Measurements from ENCODE around the gene FBXO24. TPM values are rescaled to one million over a fixed set of nuclear protein-coding genes. Genes with fewer than 3 reads are reported as not detected.

FBXO24 gene
- total RNA-seq, 1 experiment from 2014 or later: 1.1 TPM

DNA sequence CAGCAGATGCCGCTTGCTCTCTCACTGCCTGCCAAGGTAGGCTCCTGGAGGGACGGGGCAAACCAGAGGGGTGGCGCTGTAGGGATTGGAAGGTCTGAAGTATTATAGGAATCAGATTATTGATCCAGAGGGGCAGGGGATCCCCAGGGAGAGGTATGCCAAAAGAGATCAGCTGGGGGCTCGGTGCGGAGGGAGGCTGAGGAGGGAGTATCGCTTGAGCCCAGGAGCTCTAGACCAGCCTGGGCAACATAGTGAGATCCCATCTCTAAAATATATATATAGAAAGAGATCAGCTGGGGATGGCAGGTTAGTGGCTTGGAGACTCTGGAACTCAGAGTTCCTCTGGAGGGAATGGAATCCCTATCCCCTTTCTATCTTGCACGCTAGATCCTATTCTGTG lies 9.1 kb downstream of the FBXO24 start:
- Mint-ChIP-seq H3K27me3 (ENCODE audit: insufficient read depth, unreplicated experiment) (no peaks in the 10 kb centered on the region), H3K4me3 (ENCODE audit: unreplicated experiment) (no peak overlapping the region), H3K4me1 (ENCODE audit: insufficient read depth, unreplicated experiment) (no peaks in the 10 kb centered on the region), H3K36me3 (ENCODE audit: insufficient read depth, unreplicated experiment) (no peaks in the 10 kb centered on the region), H3K27ac (ENCODE audit: low read depth, unreplicated experiment) (no peak overlapping the region), H3K9me3 (ENCODE audit: unreplicated experiment) (no peaks in the 10 kb centered on the region)
- POLR2A ChIA-PET: interaction anchor here (1.9 to 2.0 kb wide), 2 partner anchors 9 to 10 kb away, joined by 5 to 7 read pairs; partner anchors contain the start of gene FBXO24
- BruUV-seq (replicated peaks): no TSS peak
- CTCF ChIA-PET: interaction anchor here (0.5 to 0.8 kb wide), 2 partner anchors 31 to 115 kb away, joined by 3 read pairs; no protein-coding TSS in a partner anchor
- TF ChIP-seq, protein P1, sequence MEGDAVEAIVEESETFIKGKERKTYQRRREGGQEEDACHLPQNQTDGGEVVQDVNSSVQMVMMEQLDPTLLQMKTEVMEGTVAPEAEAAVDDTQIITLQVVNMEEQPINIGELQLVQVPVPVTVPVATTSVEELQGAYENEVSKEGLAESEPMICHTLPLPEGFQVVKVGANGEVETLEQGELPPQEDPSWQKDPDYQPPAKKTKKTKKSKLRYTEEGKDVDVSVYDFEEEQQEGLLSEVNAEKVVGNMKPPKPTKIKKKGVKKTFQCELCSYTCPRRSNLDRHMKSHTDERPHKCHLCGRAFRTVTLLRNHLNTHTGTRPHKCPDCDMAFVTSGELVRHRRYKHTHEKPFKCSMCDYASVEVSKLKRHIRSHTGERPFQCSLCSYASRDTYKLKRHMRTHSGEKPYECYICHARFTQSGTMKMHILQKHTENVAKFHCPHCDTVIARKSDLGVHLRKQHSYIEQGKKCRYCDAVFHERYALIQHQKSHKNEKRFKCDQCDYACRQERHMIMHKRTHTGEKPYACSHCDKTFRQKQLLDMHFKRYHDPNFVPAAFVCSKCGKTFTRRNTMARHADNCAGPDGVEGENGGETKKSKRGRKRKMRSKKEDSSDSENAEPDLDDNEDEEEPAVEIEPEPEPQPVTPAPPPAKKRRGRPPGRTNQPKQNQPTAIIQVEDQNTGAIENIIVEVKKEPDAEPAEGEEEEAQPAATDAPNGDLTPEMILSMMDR (IDR thresholded peaks at IDR 0.05; ENCODE audit: unreplicated experiment): no peak
- no peak for DNase-seq (ENCODE audit: unreplicated experiment)
- intact Hi-C loops (cut with micrococcal nuclease): no loop called here

DNA sequence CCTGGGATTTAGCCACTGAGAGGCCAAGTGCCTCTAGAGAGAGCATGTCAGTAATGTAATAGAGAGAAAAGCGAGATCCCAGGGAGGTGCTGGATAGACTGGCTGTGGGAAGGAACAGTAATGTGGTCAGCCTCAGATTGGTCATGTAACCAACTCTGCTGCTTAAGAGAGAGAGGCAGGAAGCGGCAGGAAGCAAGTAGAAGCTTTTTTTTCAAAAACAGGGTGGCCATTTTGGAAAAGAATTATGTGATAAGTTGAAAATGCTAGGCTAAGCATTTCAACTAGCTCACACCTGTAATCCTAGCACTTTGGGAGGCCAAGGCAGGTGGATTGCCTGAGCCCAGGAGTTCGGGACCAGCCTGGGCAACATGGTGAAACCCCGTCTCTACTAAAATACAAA lies 12.3 kb downstream of the FBXO24 start:
- H3K9me3 Mint-ChIP-seq (ENCODE audit: unreplicated experiment): no peaks in the 10 kb centered on the region
- ChIA-PET CTCF (interaction anchor here (0.6 to 1.5 kb wide), 2 partner anchors 12 to 38 kb away, joined by 3 to 5 read pairs; no protein-coding TSS in a partner anchor), POLR2A (interaction anchor here (0.6 to 1.1 kb wide), 3 partner anchors 12 to 625 kb away, joined by 3 to 6 read pairs (median 5); partner anchors contain the start of genes FBXO24, LRCH4 and MOSPD3)
- no peak for DNase-seq (ENCODE audit: unreplicated experiment)
- intact Hi-C loops (cut with micrococcal nuclease): no loop called here
- no peaks in the 10 kb centered on the region for H3K27me3 Mint-ChIP-seq (ENCODE audit: insufficient read depth, unreplicated experiment)
- H3K4me1 Mint-ChIP-seq (ENCODE audit: insufficient read depth, unreplicated experiment): peaks cover 5% of the 10 kb centered on the region
- H3K4me3 Mint-ChIP-seq (ENCODE audit: unreplicated experiment): no peak overlapping the region
- TF ChIP-seq, protein P1 (IDR thresholded peaks at IDR 0.05; ENCODE audit: unreplicated experiment): no peak
- no peak overlapping the region for H3K27ac Mint-ChIP-seq (ENCODE audit: low read depth, unreplicated experiment)
- no TSS peak for BruUV-seq (replicated peaks)
- no peaks in the 10 kb centered on the region for H3K36me3 Mint-ChIP-seq (ENCODE audit: insufficient read depth, unreplicated experiment)

DNA sequence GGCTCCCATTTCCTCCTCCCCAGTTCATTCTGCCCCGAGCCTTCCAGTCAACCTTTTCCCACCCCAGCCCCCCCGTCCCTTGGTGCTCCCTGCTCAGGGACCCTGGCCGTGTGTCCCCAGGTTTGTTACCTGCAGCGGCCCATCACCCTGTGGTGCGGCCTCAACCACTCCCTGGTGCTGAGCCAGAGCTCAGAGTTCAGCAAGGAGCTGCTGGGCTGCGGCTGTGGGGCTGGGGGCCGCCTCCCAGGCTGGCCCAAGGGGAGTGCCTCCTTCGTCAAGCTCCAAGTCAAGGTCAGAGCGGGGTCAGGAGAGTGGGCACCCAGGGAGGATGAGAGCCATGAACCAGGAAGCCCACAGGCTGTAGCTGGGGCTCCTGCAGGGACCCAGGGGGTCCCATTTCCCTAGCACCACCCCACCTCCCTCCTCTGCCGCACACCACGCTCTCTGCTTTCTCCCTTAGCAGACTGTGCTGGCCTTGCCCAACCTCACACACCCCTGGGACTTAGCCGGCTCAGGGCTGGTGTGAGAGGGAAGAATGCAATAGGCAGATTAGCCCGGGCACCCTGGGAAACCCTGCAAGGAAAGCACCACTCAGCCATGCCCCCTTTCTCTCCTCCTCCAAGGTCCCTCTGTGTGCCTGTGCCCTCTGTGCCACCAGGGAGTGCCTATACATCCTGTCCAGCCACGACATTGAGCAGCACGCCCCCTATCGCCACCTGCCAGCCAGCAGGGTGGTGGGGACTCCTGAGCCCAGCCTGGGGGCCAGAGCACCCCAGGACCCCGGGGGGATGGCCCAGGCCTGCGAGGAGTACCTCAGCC lies 14.0 kb downstream of the FBXO24 start:
- Mint-ChIP-seq H3K4me1 (ENCODE audit: insufficient read depth, unreplicated experiment) (peaks cover 5% of the 10 kb centered on the region), H3K9me3 (ENCODE audit: unreplicated experiment) (no peaks in the 10 kb centered on the region), H3K36me3 (ENCODE audit: insufficient read depth, unreplicated experiment) (no peaks in the 10 kb centered on the region), H3K27ac (ENCODE audit: low read depth, unreplicated experiment) (no peak overlapping the region), H3K4me3 (ENCODE audit: unreplicated experiment) (no peak overlapping the region), H3K27me3 (ENCODE audit: insufficient read depth, unreplicated experiment) (no peaks in the 10 kb centered on the region)
- TF ChIP-seq, protein P1 (IDR thresholded peaks at IDR 0.05; ENCODE audit: unreplicated experiment): no peak
- ChIA-PET CTCF (no interaction called here), POLR2A (no interaction called here)
- intact Hi-C loops (cut with micrococcal nuclease): loop anchor here (5.0 kb wide), 1 partner anchor 92 kb away; the partner anchor contains the start of gene GIGYF1
- no TSS peak for BruUV-seq (replicated peaks)
- no peak for DNase-seq (ENCODE audit: unreplicated experiment)

DNA sequence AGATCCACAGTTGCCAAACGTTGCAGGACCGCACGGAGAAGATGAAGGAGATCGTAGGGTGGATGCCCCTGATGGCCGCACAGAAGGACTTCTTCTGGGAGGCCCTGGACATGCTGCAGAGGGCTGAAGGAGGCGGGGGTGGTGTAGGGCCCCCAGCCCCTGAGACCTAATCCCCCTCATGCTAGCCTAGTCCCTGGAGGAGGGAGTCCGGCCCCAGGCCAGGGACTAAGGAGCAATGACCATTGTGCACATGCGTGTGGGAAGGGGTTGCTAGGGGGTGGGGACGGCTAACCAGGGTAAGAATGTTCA lies 14.6 kb downstream of the FBXO24 start:
- ChIA-PET POLR2A (no interaction called here), CTCF (interaction anchor here (0.6 kb wide), 1 partner anchor 135 kb away, joined by 3 read pairs; no protein-coding TSS in a partner anchor)
- H3K4me3 Mint-ChIP-seq (ENCODE audit: unreplicated experiment): no peak overlapping the region
- H3K4me1 Mint-ChIP-seq (ENCODE audit: insufficient read depth, unreplicated experiment): peaks cover 5% of the 10 kb centered on the region
- intact Hi-C loops (cut with micrococcal nuclease): loop anchor here (5.0 kb wide), 1 partner anchor 92 kb away; the partner anchor contains the start of gene GIGYF1
- H3K27me3 Mint-ChIP-seq (ENCODE audit: insufficient read depth, unreplicated experiment): no peaks in the 10 kb centered on the region
- H3K27ac Mint-ChIP-seq (ENCODE audit: low read depth, unreplicated experiment): no peak overlapping the region
- no TSS peak for BruUV-seq (replicated peaks)
- no peaks in the 10 kb centered on the region for H3K9me3 Mint-ChIP-seq (ENCODE audit: unreplicated experiment)
- no peak for DNase-seq (ENCODE audit: unreplicated experiment)
- no peaks in the 10 kb centered on the region for H3K36me3 Mint-ChIP-seq (ENCODE audit: insufficient read depth, unreplicated experiment)
- TF ChIP-seq, protein P1 (IDR thresholded peaks at IDR 0.05; ENCODE audit: unreplicated experiment): no peak
